Measurements from ENCODE around the gene PPIL6. TPM values are rescaled to one million over a fixed set of nuclear protein-coding genes. Genes with fewer than 3 reads are reported as not detected.

The PPIL6 gene
- total RNA-seq, 1 donor from 2014 or later: 0.11 TPM

DNA sequence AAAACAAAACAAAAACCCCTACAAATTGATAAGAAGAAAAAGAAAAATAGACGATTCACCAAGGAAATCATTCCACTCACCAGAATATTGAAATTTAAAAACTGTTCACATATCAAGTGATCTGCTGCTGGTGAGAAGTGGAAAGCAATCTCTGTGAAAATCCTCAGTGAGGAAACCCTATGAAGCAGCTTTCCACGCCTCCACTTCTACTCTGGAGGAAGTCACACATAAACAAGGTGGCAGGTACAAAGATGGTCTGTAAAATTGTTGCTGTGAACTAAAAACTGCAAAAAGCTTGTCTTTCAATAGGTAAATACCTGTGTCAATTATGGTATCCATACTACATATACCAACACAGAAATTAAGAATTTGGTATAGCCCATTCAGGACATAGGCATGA is 76.7 kb downstream of the PPIL6 start:
- Histone ChIP-seq H3K4me1 (no peaks in the 10 kb centered on the region), H3K4me3 (no peak overlapping the region), H3K36me3 (peaks cover 29 to 83% of the 10 kb centered on the region in 2 donors), H3K27me3 (no peaks in the 10 kb centered on the region), H3K9me3 (no peaks in the 10 kb centered on the region), H3K27ac (no peak overlapping the region)
- TF ChIP-seq, protein P1, sequence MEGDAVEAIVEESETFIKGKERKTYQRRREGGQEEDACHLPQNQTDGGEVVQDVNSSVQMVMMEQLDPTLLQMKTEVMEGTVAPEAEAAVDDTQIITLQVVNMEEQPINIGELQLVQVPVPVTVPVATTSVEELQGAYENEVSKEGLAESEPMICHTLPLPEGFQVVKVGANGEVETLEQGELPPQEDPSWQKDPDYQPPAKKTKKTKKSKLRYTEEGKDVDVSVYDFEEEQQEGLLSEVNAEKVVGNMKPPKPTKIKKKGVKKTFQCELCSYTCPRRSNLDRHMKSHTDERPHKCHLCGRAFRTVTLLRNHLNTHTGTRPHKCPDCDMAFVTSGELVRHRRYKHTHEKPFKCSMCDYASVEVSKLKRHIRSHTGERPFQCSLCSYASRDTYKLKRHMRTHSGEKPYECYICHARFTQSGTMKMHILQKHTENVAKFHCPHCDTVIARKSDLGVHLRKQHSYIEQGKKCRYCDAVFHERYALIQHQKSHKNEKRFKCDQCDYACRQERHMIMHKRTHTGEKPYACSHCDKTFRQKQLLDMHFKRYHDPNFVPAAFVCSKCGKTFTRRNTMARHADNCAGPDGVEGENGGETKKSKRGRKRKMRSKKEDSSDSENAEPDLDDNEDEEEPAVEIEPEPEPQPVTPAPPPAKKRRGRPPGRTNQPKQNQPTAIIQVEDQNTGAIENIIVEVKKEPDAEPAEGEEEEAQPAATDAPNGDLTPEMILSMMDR (IDR thresholded peaks at IDR 0.05): no peak
- intact Hi-C loops (cut with DNase I): no loop called here
- DNase-seq (ENCODE audit: low spot score in 2 of 2): no peak

DNA sequence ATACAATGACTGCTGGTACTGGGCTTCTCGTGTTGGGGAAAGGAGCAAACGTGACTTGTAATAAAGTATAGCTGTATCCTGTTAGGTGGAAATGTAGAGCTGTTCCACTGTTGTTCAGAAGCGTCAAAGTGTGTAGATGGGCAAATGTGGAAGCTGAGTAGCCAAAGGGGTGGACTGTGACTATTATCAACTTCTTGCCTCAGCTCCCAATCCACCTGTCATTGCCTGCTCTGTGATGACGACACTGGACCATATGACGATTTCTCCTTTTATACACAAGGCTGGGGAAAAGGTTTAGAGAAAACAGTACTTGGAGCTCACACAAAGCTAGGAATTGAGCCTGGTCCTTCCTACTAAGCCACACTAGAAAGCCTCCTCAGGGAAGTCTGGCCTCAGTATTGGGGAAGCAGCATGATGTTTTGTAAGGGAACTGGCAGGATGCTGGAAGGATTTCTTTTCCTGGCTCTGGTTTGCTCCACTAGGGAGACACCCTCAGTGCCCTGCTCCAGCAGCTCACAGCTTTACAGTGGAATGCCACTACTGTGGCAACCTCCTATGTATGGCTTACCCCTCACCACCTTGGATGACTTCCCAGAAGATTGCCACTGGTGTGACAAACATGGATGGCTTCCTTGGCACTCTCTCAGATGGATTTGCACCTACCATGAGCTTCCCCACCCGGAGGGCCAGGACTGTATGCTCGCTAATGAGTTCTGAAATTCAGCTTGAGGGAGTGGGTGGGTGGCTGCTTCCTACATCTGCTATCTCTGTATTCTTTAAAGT is 78.1 kb downstream of the PPIL6 start:
- H3K9me3 ChIP-seq: no peaks in the 10 kb centered on the region
- intact Hi-C loops (cut with DNase I): no loop called here
- H3K27ac ChIP-seq: no peak overlapping the region
- H3K4me1 ChIP-seq: no peaks in the 10 kb centered on the region
- DNase-seq (ENCODE audit: low spot score in 2 of 2): no peak
- peaks cover 27 to 80% of the 10 kb centered on the region in 2 donors for H3K36me3 ChIP-seq
- TF ChIP-seq, protein P1 (IDR thresholded peaks at IDR 0.05): no peak
- H3K4me3 ChIP-seq: no peak overlapping the region
- H3K27me3 ChIP-seq: no peaks in the 10 kb centered on the region

DNA sequence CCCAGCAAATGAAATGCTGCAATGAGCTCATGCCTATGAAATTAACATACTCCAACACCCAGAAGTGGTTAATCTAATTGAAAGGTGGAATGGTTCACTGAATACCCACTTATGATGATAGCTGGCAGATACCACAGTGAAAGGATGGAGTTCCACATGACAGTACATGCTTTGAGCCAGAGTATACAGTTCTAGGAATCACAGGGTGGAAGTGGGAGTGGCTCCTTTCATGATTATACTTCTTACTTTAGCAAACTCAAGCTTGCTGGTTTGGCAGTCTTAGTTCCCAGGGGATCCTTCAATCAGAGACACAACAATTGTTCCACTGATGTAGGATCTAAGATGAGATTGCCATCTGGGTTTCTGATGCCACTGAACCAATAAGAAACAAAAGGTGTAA is 79.6 kb downstream of the PPIL6 start:
- H3K36me3 ChIP-seq: peaks cover 33 to 80% of the 10 kb centered on the region in 2 donors

DNA sequence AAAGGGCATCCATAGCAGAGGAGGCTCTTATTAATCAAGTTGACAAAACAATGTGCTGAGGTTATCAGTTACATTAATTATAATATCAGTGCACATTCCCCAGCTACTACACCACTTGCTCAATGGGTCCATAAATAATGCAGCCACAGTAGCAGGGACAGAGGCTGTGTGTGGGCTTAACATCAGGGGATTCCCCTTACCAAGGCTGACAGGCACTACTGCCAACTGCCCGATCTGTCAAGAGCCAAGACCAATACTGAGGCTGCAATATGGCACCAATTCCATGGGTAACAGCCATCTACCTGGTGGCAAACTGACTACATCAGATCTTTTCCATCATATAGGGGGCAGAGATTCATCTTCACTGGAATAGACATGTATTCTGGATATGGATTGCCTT is 80.1 kb downstream of the PPIL6 start:
- H3K27me3 ChIP-seq: no peaks in the 10 kb centered on the region
- peaks cover 0 to 6% of the 10 kb centered on the region in 2 donors for H3K9me3 ChIP-seq
- H3K36me3 ChIP-seq: peaks cover 36 to 79% of the 10 kb centered on the region in 2 donors
- no peak for DNase-seq (ENCODE audit: low spot score in 2 of 2)
- TF ChIP-seq, protein P1 (IDR thresholded peaks at IDR 0.05): no peak
- no peak overlapping the region for H3K27ac ChIP-seq
- intact Hi-C loops (cut with DNase I): no loop called here
- H3K4me3 ChIP-seq: no peak overlapping the region
- no peaks in the 10 kb centered on the region for H3K4me1 ChIP-seq

More for the DNA sequence above, 79.6 kb downstream of the PPIL6 start:
- no peaks in the 10 kb centered on the region for H3K4me1 ChIP-seq
- H3K9me3 ChIP-seq: peaks cover 0 to 6% of the 10 kb centered on the region in 2 donors
- intact Hi-C loops (cut with DNase I): no loop called here
- H3K27me3 ChIP-seq: no peaks in the 10 kb centered on the region
- no peak overlapping the region for H3K27ac ChIP-seq
- TF ChIP-seq, protein P1 (IDR thresholded peaks at IDR 0.05): no peak
- no peak for DNase-seq (ENCODE audit: low spot score in 2 of 2)
- H3K4me3 ChIP-seq: no peak overlapping the region

DNA sequence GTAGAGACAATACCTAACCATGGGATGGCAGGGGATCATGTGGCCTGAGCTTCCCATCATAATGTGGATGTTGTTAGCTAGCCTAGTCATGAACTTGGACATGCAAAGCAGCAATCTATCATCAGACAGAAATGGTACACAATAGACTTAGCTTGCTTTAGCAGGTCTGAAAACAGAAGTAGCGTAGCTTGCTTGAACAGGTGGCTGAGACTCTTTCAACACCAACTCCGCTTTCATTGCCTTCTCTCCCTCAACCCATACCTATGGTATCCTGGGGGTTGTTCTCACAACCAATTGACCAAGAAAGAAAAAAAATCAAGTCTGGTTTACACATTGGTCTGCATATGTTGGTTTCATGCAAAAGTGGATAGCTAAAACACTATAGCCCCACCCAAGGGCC is 81.2 kb downstream of the PPIL6 start:
- no peaks in the 10 kb centered on the region for H3K27me3 ChIP-seq
- H3K4me3 ChIP-seq: no peak overlapping the region
- H3K36me3 ChIP-seq: peaks cover 37 to 73% of the 10 kb centered on the region in 2 donors
- TF ChIP-seq, protein P1 (IDR thresholded peaks at IDR 0.05): no peak
- no peak for DNase-seq (ENCODE audit: low spot score in 2 of 2)
- peaks cover 0 to 6% of the 10 kb centered on the region in 2 donors for H3K9me3 ChIP-seq
- intact Hi-C loops (cut with DNase I): no loop called here
- no peaks in the 10 kb centered on the region for H3K4me1 ChIP-seq
- H3K27ac ChIP-seq: no peak overlapping the region

Measured in ascending aorta (tissue), 2 donors.